Suprapubic skin (tissue), 4 donors: ENCODE measurements around the gene ALLC. TPM values are rescaled to one million over a fixed set of nuclear protein-coding genes. Genes with fewer than 3 reads are reported as not detected.

Experiments
- DNase-seq, 2 donors: peaks; one replicate each; pipeline ENCODE4 v3.0.0-alpha.2; 2019; ENCODE audit warnings: low spot score in 2 of 2
- H3K27ac ChIP-seq: fragments of 200-600 bp; sonication (generic); one replicate; pipeline ENCODE4 v1.5.1; 2019
- H3K27me3 ChIP-seq: fragments of 200-600 bp; sonication (generic); one replicate; pipeline ENCODE4 v1.5.1; 2019
- H3K36me3 ChIP-seq: fragments of 200-600 bp; sonication (generic); one replicate; pipeline ENCODE4 v1.5.1; 2019
- H3K4me1 ChIP-seq: fragments of 200-600 bp; sonication (generic); one replicate; pipeline ENCODE4 v1.5.1; 2019
- H3K4me3 ChIP-seq: fragments of 200-600 bp; sonication (generic); one replicate; pipeline ENCODE4 v1.5.1; 2019; ENCODE audit warnings: mild to moderate bottlenecking
- H3K9me3 ChIP-seq: fragments of 200-600 bp; sonication (generic); one replicate; pipeline ENCODE4 v1.5.1; 2019
- EP300 ChIP-seq: sonication (generic); formaldehyde crosslinking; IDR thresholded peaks from one replicate; pipeline ENCODE4 v1.6.1; 2017; ENCODE audit warnings: antibody characterized with exemption
- POLR2A ChIP-seq, 2 donors: fragments of 450-650 bp; IDR thresholded peaks; one replicate each; pipeline ENCODE4 v1.6.1; 2017; ENCODE audit warnings: antibody characterized with exemption in 2 of 2, mild to moderate bottlenecking in 2 of 2, moderate library complexity in 2 of 2
- POLR2AphosphoS5 ChIP-seq, 3 donors: sonication (generic); formaldehyde crosslinking; IDR thresholded peaks; one replicate each; pipeline ENCODE4 v1.6.1; 2017; ENCODE audit warnings: antibody characterized with exemption in 3 of 3
- WGBS: methylation state at CpG from one replicate; pipeline ENCODE4 v1.1.5; 2018; 5-methylcytosine and 5-hydroxymethylcytosine counted together
- total RNA-seq, 4 donors: library from RNA; depleted of rRNA; stranded (reverse); fragments of >200 nt; gene quantifications; one replicate each; pipeline ENCODE4 v1.1.0, GENCODE V29; 2016
- TF ChIP-seq, protein P1 (sequence below), 2 donors: fragments of 200-600 bp in 1 of 2; fragments of 450-650 bp in 1 of 2; sonication (generic) in 1 of 2; IDR thresholded peaks; one replicate each; pipeline ENCODE4 v1.5.1; 2016 to 2019; ENCODE audit warnings: antibody characterized with exemption in 2 of 2, mild to moderate bottlenecking in 1 of 2, moderate library complexity in 1 of 2

ALLC gene
- total RNA-seq, 4 donors from 2014 or later = not detected

DNA sequence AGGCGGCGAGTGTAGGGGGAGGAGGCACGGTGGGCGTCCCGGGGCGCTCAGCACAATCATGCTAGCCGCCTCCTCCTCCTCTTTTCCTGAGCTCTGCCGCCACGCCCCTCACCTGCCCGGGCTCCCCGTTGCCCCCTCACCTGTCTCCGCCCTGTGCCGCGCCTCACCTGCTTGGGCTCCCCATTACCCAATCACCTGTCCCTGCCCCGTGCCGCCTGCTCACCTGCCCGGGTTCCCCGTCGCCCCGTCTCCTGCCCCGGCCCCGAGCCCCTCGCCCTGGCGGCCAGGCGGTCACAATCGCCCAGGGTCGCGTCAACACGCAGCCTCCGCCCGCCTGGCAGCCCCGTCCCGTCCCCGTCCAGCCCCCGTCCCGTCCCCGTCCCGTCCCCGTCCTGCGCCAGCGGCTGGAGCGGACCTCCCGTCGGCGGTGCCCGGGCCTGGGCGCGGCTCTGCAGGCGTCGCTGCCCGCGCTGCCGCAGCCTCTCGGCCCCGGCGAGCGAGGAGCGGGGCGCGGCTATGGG lies 45.3 kb downstream of the ALLC start, which contains the start of gene DCDC2C:
DCDC2C (plus strand) TSS at position 340 of the 521 bp plus-strand sequence; CDS start at position 517, 177 bp downstream.
- TF ChIP-seq POLR2AphosphoS5 (IDR thresholded peaks at IDR 0.05) = no peak
- TF ChIP-seq EP300 = no peak
- TF ChIP-seq POLR2A (IDR thresholded peaks at IDR 0.05) = no peak
- TF ChIP-seq, protein P1, sequence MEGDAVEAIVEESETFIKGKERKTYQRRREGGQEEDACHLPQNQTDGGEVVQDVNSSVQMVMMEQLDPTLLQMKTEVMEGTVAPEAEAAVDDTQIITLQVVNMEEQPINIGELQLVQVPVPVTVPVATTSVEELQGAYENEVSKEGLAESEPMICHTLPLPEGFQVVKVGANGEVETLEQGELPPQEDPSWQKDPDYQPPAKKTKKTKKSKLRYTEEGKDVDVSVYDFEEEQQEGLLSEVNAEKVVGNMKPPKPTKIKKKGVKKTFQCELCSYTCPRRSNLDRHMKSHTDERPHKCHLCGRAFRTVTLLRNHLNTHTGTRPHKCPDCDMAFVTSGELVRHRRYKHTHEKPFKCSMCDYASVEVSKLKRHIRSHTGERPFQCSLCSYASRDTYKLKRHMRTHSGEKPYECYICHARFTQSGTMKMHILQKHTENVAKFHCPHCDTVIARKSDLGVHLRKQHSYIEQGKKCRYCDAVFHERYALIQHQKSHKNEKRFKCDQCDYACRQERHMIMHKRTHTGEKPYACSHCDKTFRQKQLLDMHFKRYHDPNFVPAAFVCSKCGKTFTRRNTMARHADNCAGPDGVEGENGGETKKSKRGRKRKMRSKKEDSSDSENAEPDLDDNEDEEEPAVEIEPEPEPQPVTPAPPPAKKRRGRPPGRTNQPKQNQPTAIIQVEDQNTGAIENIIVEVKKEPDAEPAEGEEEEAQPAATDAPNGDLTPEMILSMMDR (IDR thresholded peaks at IDR 0.05) = no peak
- DNase-seq = no peak
- Histone ChIP-seq H3K27ac (no peak within 1 kb of the TSS), H3K4me3 (peak within 1 kb of the TSS; percentile 24), H3K4me1 (peaks cover 10% of the 10 kb centered on the region), H3K36me3 (no peaks in the 10 kb centered on the region), H3K9me3 (no peaks in the 10 kb centered on the region), H3K27me3 (peaks cover 41% of the 10 kb centered on the region)
- 9% methylated on average over 53 of the region's 60 CpGs for WGBS

DNA sequence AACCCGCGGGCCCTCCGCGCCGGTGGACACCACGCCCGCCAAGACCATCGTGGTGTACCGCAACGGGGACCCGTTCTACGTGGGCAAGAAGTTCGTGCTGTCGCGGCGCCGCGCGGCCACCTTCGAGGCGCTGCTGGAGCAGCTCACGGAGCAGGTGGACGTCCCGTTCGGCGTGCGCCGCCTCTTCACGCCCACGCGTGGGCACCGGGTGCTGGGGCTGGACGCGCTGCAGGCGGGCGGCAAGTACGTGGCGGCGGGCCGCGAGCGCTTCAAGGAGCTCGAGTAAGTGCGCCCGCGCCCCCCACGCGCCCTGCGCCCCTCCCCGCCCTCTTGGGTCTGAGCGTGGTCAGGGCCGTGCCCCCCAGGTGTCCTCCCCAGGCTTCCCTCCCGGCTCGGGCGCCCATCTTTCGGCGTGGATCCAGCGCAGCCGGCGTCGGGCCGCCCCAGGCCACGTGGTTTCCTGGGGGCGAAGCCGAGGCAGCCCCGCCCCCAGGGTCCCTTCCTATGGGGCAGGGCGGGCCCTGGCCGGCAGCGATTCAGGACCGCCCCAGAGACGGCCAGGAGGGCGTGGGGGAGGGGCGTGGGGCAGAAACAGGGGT lies 45.9 kb downstream of the ALLC start:
- no peak overlapping the region for H3K27ac ChIP-seq
- H3K27me3 ChIP-seq = peaks cover 41% of the 10 kb centered on the region
- no peaks in the 10 kb centered on the region for H3K36me3 ChIP-seq
- 13% methylated on average over 12 of the region's 73 CpGs for WGBS
- no peak for DNase-seq
- no peak for TF ChIP-seq POLR2AphosphoS5 (IDR thresholded peaks at IDR 0.05)
- TF ChIP-seq, protein P1 (IDR thresholded peaks at IDR 0.05) = no peak
- no peak for TF ChIP-seq POLR2A (IDR thresholded peaks at IDR 0.05)
- TF ChIP-seq EP300 = no peak
- peak overlapping the region; percentile 24 for H3K4me3 ChIP-seq
- no peaks in the 10 kb centered on the region for H3K9me3 ChIP-seq
- H3K4me1 ChIP-seq = peaks cover 10% of the 10 kb centered on the region

DNA sequence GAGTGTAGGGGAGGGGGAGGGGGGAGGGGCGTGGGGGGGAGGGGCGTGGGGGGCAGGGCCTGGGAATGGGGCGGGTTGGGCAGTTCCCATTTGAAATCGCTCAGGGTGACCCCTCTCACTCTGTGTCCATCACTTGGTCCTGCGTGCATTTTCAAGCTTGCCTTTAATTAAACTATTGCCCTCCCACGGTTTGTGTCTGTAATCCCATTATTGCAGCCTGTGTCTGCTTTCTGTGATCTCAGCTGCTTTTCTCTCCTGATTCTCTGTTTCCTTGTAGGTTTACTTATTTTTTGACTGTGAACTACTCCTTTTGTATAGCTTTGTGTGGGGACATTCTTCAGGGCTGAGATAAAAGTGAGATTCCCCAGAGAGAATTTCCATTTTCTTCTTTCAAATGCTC lies 46.7 kb downstream of the ALLC start:
- no peak overlapping the region for H3K4me3 ChIP-seq
- peaks cover 39% of the 10 kb centered on the region for H3K27me3 ChIP-seq
- TF ChIP-seq EP300 (no peak), POLR2AphosphoS5 (IDR thresholded peaks at IDR 0.05) (no peak), POLR2A (IDR thresholded peaks at IDR 0.05) (no peak)
- TF ChIP-seq, protein P1 (IDR thresholded peaks at IDR 0.05) = no peak
- H3K27ac ChIP-seq = no peak overlapping the region
- peaks cover 10% of the 10 kb centered on the region for H3K4me1 ChIP-seq
- DNase-seq = no peak
- H3K9me3 ChIP-seq = no peaks in the 10 kb centered on the region
- WGBS = 46% methylated on average over 4 of the region's 6 CpGs
- no peaks in the 10 kb centered on the region for H3K36me3 ChIP-seq

DNA sequence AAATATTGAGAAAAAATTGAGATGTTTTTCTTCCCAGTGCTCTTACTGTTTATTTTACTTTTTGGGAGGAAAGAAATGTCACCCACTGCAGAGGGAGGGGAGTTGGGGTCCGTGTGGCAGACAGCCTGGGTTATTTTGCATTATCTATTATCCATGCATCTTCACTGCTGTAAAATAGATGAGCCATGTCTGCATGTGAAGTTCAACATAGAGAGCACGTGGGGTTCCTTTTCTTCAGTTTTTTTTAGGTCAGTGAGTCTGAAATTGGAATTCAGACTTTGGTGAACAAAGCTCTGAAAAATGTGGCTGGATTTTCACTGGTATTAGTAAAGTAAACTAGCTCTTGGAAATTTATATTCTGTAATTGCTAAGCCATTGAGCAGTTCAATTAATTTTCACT lies 47.8 kb downstream of the ALLC start:
- H3K36me3 ChIP-seq = no peaks in the 10 kb centered on the region
- no peaks in the 10 kb centered on the region for H3K9me3 ChIP-seq
- H3K27ac ChIP-seq = no peak overlapping the region
- 34% methylated on average over 2 of the region's 2 CpGs for WGBS
- no peak overlapping the region for H3K4me3 ChIP-seq
- H3K27me3 ChIP-seq = peaks cover 36% of the 10 kb centered on the region
- DNase-seq = no peak
- TF ChIP-seq POLR2A (IDR thresholded peaks at IDR 0.05) = no peak
- no peak for TF ChIP-seq EP300
- no peak for TF ChIP-seq POLR2AphosphoS5 (IDR thresholded peaks at IDR 0.05)
- TF ChIP-seq, protein P1 (IDR thresholded peaks at IDR 0.05) = no peak
- H3K4me1 ChIP-seq = peaks cover 10% of the 10 kb centered on the region

DNA sequence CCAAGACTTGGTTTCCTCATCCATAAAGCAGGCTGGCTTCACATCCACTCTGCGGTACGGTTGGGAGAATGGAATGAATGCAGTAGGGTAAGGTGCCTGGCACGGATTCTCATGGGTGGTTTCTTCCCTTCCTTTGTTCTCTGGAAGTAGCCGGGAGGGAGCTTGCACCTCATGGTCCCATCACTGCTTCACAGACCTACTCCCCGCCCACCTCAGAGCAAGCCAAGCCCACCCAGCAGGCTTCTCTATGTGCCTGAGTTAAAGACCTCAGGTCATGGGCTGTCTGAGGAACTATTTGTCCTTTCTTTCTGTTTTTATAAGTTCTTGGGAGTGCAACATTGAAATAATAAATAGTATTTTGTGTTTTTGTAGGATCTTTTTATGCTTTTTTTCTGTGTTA lies 48.9 kb downstream of the ALLC start:
- H3K27ac ChIP-seq = no peak overlapping the region
- no peak overlapping the region for H3K4me3 ChIP-seq
- DNase-seq = no peak
- peaks cover 35% of the 10 kb centered on the region for H3K27me3 ChIP-seq
- H3K36me3 ChIP-seq = no peaks in the 10 kb centered on the region
- peaks cover 10% of the 10 kb centered on the region for H3K4me1 ChIP-seq
- WGBS = 50% methylated on average over 5 of the region's 5 CpGs
- no peaks in the 10 kb centered on the region for H3K9me3 ChIP-seq
- TF ChIP-seq, protein P1 (IDR thresholded peaks at IDR 0.05) = no peak
